GM23248 (cell line): ENCODE results near the gene TULP4. TPM values are rescaled to one million over a fixed set of nuclear protein-coding genes. Genes with fewer than 3 reads are reported as not detected.

Experiments used
- DNase-seq: peaks from one replicate; pipeline ENCODE4 v3.0.0-alpha.2; 2015
- H2AFZ ChIP-seq: fragments of 200-600 bp; sonication (generic); 2 replicates; pipeline ENCODE4 v1.6.1; 2016; ENCODE audit warnings: antibody characterized with exemption
- H3F3A ChIP-seq: fragments of 200-600 bp; sonication (generic); 2 replicates; pipeline ENCODE4 v1.6.1; 2016; ENCODE audit warnings: mild to moderate bottlenecking, antibody characterized with exemption, mixed run types; ENCODE audit not compliant: insufficient read depth
- H3K27ac ChIP-seq: fragments of 200-600 bp; sonication (generic); 2 replicates; pipeline ENCODE4 v1.5.1; 2016; ENCODE audit warnings: mild to moderate bottlenecking
- H3K27me3 ChIP-seq: fragments of 200-600 bp; sonication (generic); replicated peaks from 2 replicates; pipeline ENCODE4 v1.6.1; 2016; ENCODE audit warnings: mild to moderate bottlenecking; ENCODE audit not compliant: insufficient read depth
- H3K36me3 ChIP-seq: fragments of 200-600 bp; sonication (generic); 2 replicates; pipeline ENCODE4 v1.6.1; 2016; ENCODE audit warnings: low read depth, mild to moderate bottlenecking
- H3K4me1 ChIP-seq: fragments of 200-600 bp; sonication (generic); 2 replicates; pipeline ENCODE4 v1.6.1; 2016; ENCODE audit warnings: mild to moderate bottlenecking; ENCODE audit not compliant: insufficient read depth
- H3K4me2 ChIP-seq: fragments of 200-600 bp; sonication (generic); one replicate; pipeline ENCODE4 v1.6.1; 2016; ENCODE audit warnings: mild to moderate bottlenecking; ENCODE audit not compliant: unreplicated experiment
- H3K4me3 ChIP-seq: fragments of 200-600 bp; sonication (generic); 2 replicates; pipeline ENCODE4 v1.5.1; 2016; ENCODE audit warnings: mild to moderate bottlenecking
- H3K79me2 ChIP-seq: fragments of 200-600 bp; sonication (generic); 2 replicates; pipeline ENCODE4 v1.6.1; 2016; ENCODE audit warnings: mild to moderate bottlenecking; ENCODE audit not compliant: insufficient read depth
- H3K9ac ChIP-seq: fragments of 200-600 bp; sonication (generic); 2 replicates; pipeline ENCODE4 v1.6.1; 2016; ENCODE audit warnings: mild to moderate bottlenecking
- H3K9me2 ChIP-seq: fragments of 200-600 bp; sonication (generic); 2 replicates; pipeline ENCODE4 v1.6.1; 2016; ENCODE audit warnings: mixed run types, mild to moderate bottlenecking, moderate library complexity; ENCODE audit not compliant: insufficient read depth
- H3K9me3 ChIP-seq: fragments of 200-600 bp; sonication (generic); one replicate; pipeline ENCODE4 v1.6.1; 2017; ENCODE audit warnings: low read depth
- H4K20me1 ChIP-seq: fragments of 200-600 bp; sonication (generic); 2 replicates; pipeline ENCODE4 v1.6.0; 2016; ENCODE audit not compliant: insufficient read depth
- EZH2 ChIP-seq: fragments of 200-600 bp; sonication (generic); IDR thresholded peaks from 2 replicates; pipeline ENCODE4 v1.6.1; 2018; ENCODE audit warnings: antibody characterized with exemption, mild to moderate bottlenecking; ENCODE audit not compliant: insufficient read depth, poor library complexity, severe bottlenecking
- EZH2phosphoT487 ChIP-seq: fragments of 200-600 bp; sonication (generic); IDR thresholded peaks from 2 replicates; pipeline ENCODE4 v1.6.1; 2018; ENCODE audit warnings: antibody characterized with exemption, moderate library complexity, mild to moderate bottlenecking, low read depth; ENCODE audit not compliant: insufficient read depth
- WGBS, 2 experiments: methylation state at CpG; one replicate each; pipeline ENCODE4 v1.1.6; 2015 to 2017; ENCODE audit warnings: low lambda C conversion rate in 2 of 2, low coverage in 1 of 2; ENCODE audit errors: missing lambda C conversion rate in 2 of 2; 5-methylcytosine and 5-hydroxymethylcytosine counted together
- in situ Hi-C: fragments of 300-500 bp; cut with MboI; formaldehyde crosslinking; loops from 2 replicates; pipeline ENCODE4 v1.15.0; 2020
- polyA plus RNA-seq: library from polyadenylated mRNA; unstranded; fragments of >200 nt; fragmentation: Nextera tagmentation; extraction: Ambion mirVana; gene quantifications from 2 replicates; pipeline ENCODE4 v1.2.1, GENCODE V29; 2016
- total RNA-seq: library from RNA; depleted of rRNA; stranded (reverse); fragments of >200 nt; shearing (Covaris generic); gene quantifications from 2 replicates; pipeline ENCODE4 v1.2.3, GENCODE V29; 2014

Gene TULP4
- total and polyA plus RNA-seq, 2 experiments from 2014 or later, result 21.5 to 38.7 TPM

- H3K9me2 ChIP-seq, result no peaks in the 10 kb centered on the region
- H3K4me3 ChIP-seq, result no peak overlapping the region
- no peak overlapping the region for H2AFZ ChIP-seq
- 93 to 95% methylated on average over 2 of the region's 2 CpGs for WGBS, 2 experiments
- H3K9me3 ChIP-seq, result no peaks in the 10 kb centered on the region
- H3K4me2 ChIP-seq, result no peak overlapping the region
- in situ Hi-C loops, result no loop called here
- H3K36me3 ChIP-seq, result no peaks in the 10 kb centered on the region
- H3K9ac ChIP-seq, result no peak overlapping the region
- no peaks in the 10 kb centered on the region for H3K4me1 ChIP-seq
- peaks cover 64% of the 10 kb centered on the region; the same call in 1 of the 2 replicates for H3K79me2 ChIP-seq
- DNase-seq, result no peak
- TF ChIP-seq EZH2phosphoT487 (no peak), EZH2 (no peak)
- no peaks in the 10 kb centered on the region for H4K20me1 ChIP-seq
- no peak overlapping the region for H3K27ac ChIP-seq
- H3F3A ChIP-seq, result no peaks in the 10 kb centered on the region
- H3K27me3 ChIP-seq, result no peaks in the 10 kb centered on the region
Observed at GRCh38 chr6:158278004-158278403, 34.3 kb upstream of the TULP4 start.

- H3K27ac ChIP-seq, result no peak overlapping the region
- H3K9me2 ChIP-seq, result no peaks in the 10 kb centered on the region
- TF ChIP-seq EZH2, result no peak
- no peak for TF ChIP-seq EZH2phosphoT487
- H3K36me3 ChIP-seq, result no peaks in the 10 kb centered on the region
- in situ Hi-C loops, result no loop called here
- no peak overlapping the region for H2AFZ ChIP-seq
- H3K9me3 ChIP-seq, result no peaks in the 10 kb centered on the region
- peaks cover 55% of the 10 kb centered on the region; the same call in 1 of the 2 replicates for H3K79me2 ChIP-seq
- no peak overlapping the region for H3K4me2 ChIP-seq
- no peak overlapping the region for H3K9ac ChIP-seq
- H3K27me3 ChIP-seq, result no peaks in the 10 kb centered on the region
- H4K20me1 ChIP-seq, result no peaks in the 10 kb centered on the region
- peaks cover 10% of the 10 kb centered on the region for H3K4me1 ChIP-seq
- WGBS, 2 experiments, result 96 to 98% methylated on average over 13 of the region's 13 CpGs
- H3F3A ChIP-seq, result peaks cover 8% of the 10 kb centered on the region
- H3K4me3 ChIP-seq, result no peak overlapping the region
- no peak for DNase-seq
Observed at GRCh38 chr6:158279615-158280014, 32.6 kb upstream of the TULP4 start.

GRCh38 chr6:158283304-158283980, 28.8 kb upstream of the TULP4 start:
- peaks cover 29% of the 10 kb centered on the region for H3F3A ChIP-seq
- H4K20me1 ChIP-seq, result no peaks in the 10 kb centered on the region
- no peaks in the 10 kb centered on the region for H3K9me2 ChIP-seq
- H3K27ac ChIP-seq, result peak overlapping the region; percentile 74
- H3K4me1 ChIP-seq, result peaks cover 29% of the 10 kb centered on the region
- H3K9ac ChIP-seq, result peak overlapping the region; percentile 63
- 0 out of 2 replicates have a peak overlapping the region, but pooled peaks have one; percentile 33 for H3K4me3 ChIP-seq
- WGBS, 2 experiments, result 80 to 83% methylated on average over 4 of the region's 4 CpGs
- H3K9me3 ChIP-seq, result no peaks in the 10 kb centered on the region
- peak; percentile 42 for DNase-seq
- in situ Hi-C loops, result no loop called here
- H3K36me3 ChIP-seq, result no peaks in the 10 kb centered on the region
- no peak for TF ChIP-seq EZH2
- TF ChIP-seq EZH2phosphoT487, result no peak
- H3K27me3 ChIP-seq, result no peaks in the 10 kb centered on the region
- peak overlapping the region; percentile 79 for H3K4me2 ChIP-seq
- H3K79me2 ChIP-seq, result peaks cover 53% of the 10 kb centered on the region; the same call in 1 of the 2 replicates
- H2AFZ ChIP-seq, result peak overlapping the region; percentile 71; the same call in 1 of the 2 replicates

GRCh38 chr6:158284007-158284875, 28.0 kb upstream of the TULP4 start:
- H3F3A ChIP-seq, result peaks cover 29% of the 10 kb centered on the region
- H3K27me3 ChIP-seq, result no peaks in the 10 kb centered on the region
- 58 to 59% methylated on average over 11 of the region's 11 CpGs for WGBS, 2 experiments
- no peak for TF ChIP-seq EZH2
- TF ChIP-seq EZH2phosphoT487, result no peak
- H3K9me3 ChIP-seq, result no peaks in the 10 kb centered on the region
- peaks cover 57% of the 10 kb centered on the region; the same call in 1 of the 2 replicates for H3K79me2 ChIP-seq
- in situ Hi-C loops, result no loop called here
- no peaks in the 10 kb centered on the region for H3K9me2 ChIP-seq
- peak overlapping the region; percentile 74 for H3K27ac ChIP-seq
- DNase-seq, result peak; percentile 83
- no peaks in the 10 kb centered on the region for H4K20me1 ChIP-seq
- H3K4me1 ChIP-seq, result peaks cover 29% of the 10 kb centered on the region
- peak overlapping the region; percentile 71 for H2AFZ ChIP-seq
- H3K4me2 ChIP-seq, result peak overlapping the region; percentile 79
- peak overlapping the region; percentile 33 for H3K4me3 ChIP-seq
- no peaks in the 10 kb centered on the region for H3K36me3 ChIP-seq
- H3K9ac ChIP-seq, result peak overlapping the region; percentile 63
